B cell (primary cell): Measurements from ENCODE around the gene RPTOR.

Experiments
- CTCF ChIP-seq: fragments of 200-600 bp; IDR thresholded peaks from one replicate; pipeline ENCODE4 v1.8.0; 2022; ENCODE audit warnings: antibody characterized with exemption, mild to moderate bottlenecking
- EZH2 ChIP-seq: IDR thresholded peaks from 2 replicates; pipeline ENCODE4 v1.6.1; 2012; ENCODE audit warnings: borderline replicate concordance, low read depth, mild to moderate bottlenecking, moderate library complexity, low read length; ENCODE audit not compliant: insufficient read depth, poor library complexity, severe bottlenecking

GRCh38 chr17:80831491-80831890 lies 286.9 kb downstream of the RPTOR start:
- TF ChIP-seq CTCF (no peak), EZH2 (no peak)
